Keratinocyte (primary cell): ENCODE measurements around the gene CLIP2. TPM values are rescaled to one million over a fixed set of nuclear protein-coding genes. Genes with fewer than 3 reads are reported as not detected.
"Not testable (repeated sequence)": the region's sequence is repeated elsewhere in the genome, so short reads cannot be mapped to it uniquely, and the experiment has no call there.

Experiments
- DNase-seq: peaks from one replicate; pipeline ENCODE4 v3.0.0-alpha.2; 2011; ENCODE audit warnings: low read depth, missing footprints, low spot score
- FAIRE-seq: peaks from 2 replicates; lab custom pipeline; 2011; peaks lifted over from hg19 to GRCh38; lab: Jason Lieb, UNC
- H2AFZ ChIP-seq: 2 replicates; pipeline ENCODE4 v1.6.0; 2012; ENCODE audit warnings: low read length, control low read depth, inconsistent platforms; ENCODE audit not compliant: control insufficient read depth
- H3K27ac ChIP-seq: 2 replicates; pipeline ENCODE4 v1.5.1; 2011; ENCODE audit warnings: low read length; ENCODE audit not compliant: control insufficient read depth, insufficient read depth
- H3K27me3 ChIP-seq: 3 replicates; pipeline ENCODE4 v1.6.0; 2011; ENCODE audit warnings: low read length; ENCODE audit not compliant: control insufficient read depth, insufficient read depth; ENCODE audit errors: extremely low read depth
- H3K36me3 ChIP-seq, 2 experiments: 2 replicates in 1 of 2; 3 replicates in 1 of 2; pipeline ENCODE4 v1.5.1; 2011; ENCODE audit warnings: low read length in 2 of 2, mild to moderate bottlenecking in 1 of 2; ENCODE audit not compliant: control insufficient read depth in 2 of 2, insufficient read depth in 2 of 2; ENCODE audit errors: extremely low read depth in 1 of 2
- H3K4me1 ChIP-seq: 3 replicates; pipeline ENCODE4 v1.5.1; 2011; ENCODE audit warnings: low read length; ENCODE audit not compliant: control insufficient read depth, insufficient read depth; ENCODE audit errors: extremely low read depth
- H3K4me2 ChIP-seq: 3 replicates; pipeline ENCODE4 v1.6.0; 2011; ENCODE audit warnings: low read depth, low read length; ENCODE audit not compliant: control insufficient read depth, insufficient read depth; ENCODE audit errors: extremely low read depth
- H3K4me3 ChIP-seq, 3 experiments: fragments of 200-600 bp in 1 of 3; sonication (generic) in 1 of 3; 2 replicates in 2 of 3; 3 replicates in 1 of 3; pipeline ENCODE4 v1.5.1; 2011 to 2016; ENCODE audit warnings: low read length in 3 of 3, mild to moderate bottlenecking in 3 of 3, control low read depth in 2 of 3, inconsistent platforms in 1 of 3, low read depth in 1 of 3, mixed read lengths in 1 of 3, mixed run types in 1 of 3, moderate library complexity in 1 of 3; ENCODE audit not compliant: control insufficient read depth in 2 of 3, insufficient read depth in 2 of 3; ENCODE audit errors: extremely low read depth in 1 of 3
- H3K79me2 ChIP-seq: 2 replicates; pipeline ENCODE4 v1.6.0; 2012; ENCODE audit warnings: low read length; ENCODE audit not compliant: control insufficient read depth, insufficient read depth
- H3K9ac ChIP-seq: 3 replicates; pipeline ENCODE4 v1.6.0; 2011; ENCODE audit warnings: low read length; ENCODE audit not compliant: control insufficient read depth, insufficient read depth; ENCODE audit errors: extremely low read depth
- H3K9me1 ChIP-seq: 3 replicates; pipeline ENCODE4 v1.6.0; 2011; ENCODE audit warnings: low read length; ENCODE audit not compliant: control insufficient read depth, insufficient read depth; ENCODE audit errors: extremely low read depth
- H3K9me3 ChIP-seq: 2 replicates; pipeline ENCODE4 v1.5.1; 2012; ENCODE audit warnings: low read depth, low read length; ENCODE audit not compliant: control insufficient read depth
- H4K20me1 ChIP-seq: 3 replicates; pipeline ENCODE4 v1.6.0; 2011; ENCODE audit warnings: low read length; ENCODE audit not compliant: control insufficient read depth, insufficient read depth; ENCODE audit errors: extremely low read depth
- EZH2 ChIP-seq: IDR thresholded peaks from one replicate; pipeline ENCODE4 v1.6.1; 2012; ENCODE audit warnings: inconsistent platforms, mild to moderate bottlenecking, low read length, moderate library complexity
- dilution Hi-C: fragments of 300-500 bp; cut with MboI; formaldehyde crosslinking; loops from one replicate; pipeline ENCODE4 v1.7.0; 2020; ENCODE audit warnings: low sequenced_read_pairs; ENCODE audit not compliant: extremely low pct_ligation_motif_present
- polyA plus RNA-seq, 5 experiments: library from polyadenylated mRNA; depleted of rRNA in 3 of 5; stranded (reverse) in 3 of 5; stranded (forward) in 1 of 5; unstranded in 1 of 5; fragments of >200 nt; gene quantifications; 1 replicate in 1 of 5; 2 replicates in 3 of 5; 3 replicates in 1 of 5; pipeline versions ENCODE4 v1.2.1 to v1.2.3, GENCODE V29; 2011 to 2012; ENCODE audit warnings: missing spikeins in 2 of 5, low read depth in 1 of 5, low replicate concordance in 1 of 5
- TF ChIP-seq, protein P1 (sequence below), 3 experiments: IDR thresholded peaks in 1 of 3; conservative IDR thresholded peaks in 1 of 3; optimal IDR thresholded peaks in 1 of 3; 2 replicates in 2 of 3; 3 replicates in 1 of 3; pipeline versions ENCODE3 to v1.5.1; 2011; ENCODE audit warnings: low read length in 3 of 3, mild to moderate bottlenecking in 3 of 3, moderate library complexity in 2 of 3, control low read depth in 1 of 3, inconsistent platforms in 1 of 3; ENCODE audit not compliant: insufficient read depth in 2 of 3; ENCODE audit errors: extremely low read depth in 1 of 3

The CLIP2 gene
- polyA plus RNA-seq, 1 donor (not counting 4 experiments of a cell fraction or from before 2014, with no cell fraction given) = 2.6 TPM

DNA sequence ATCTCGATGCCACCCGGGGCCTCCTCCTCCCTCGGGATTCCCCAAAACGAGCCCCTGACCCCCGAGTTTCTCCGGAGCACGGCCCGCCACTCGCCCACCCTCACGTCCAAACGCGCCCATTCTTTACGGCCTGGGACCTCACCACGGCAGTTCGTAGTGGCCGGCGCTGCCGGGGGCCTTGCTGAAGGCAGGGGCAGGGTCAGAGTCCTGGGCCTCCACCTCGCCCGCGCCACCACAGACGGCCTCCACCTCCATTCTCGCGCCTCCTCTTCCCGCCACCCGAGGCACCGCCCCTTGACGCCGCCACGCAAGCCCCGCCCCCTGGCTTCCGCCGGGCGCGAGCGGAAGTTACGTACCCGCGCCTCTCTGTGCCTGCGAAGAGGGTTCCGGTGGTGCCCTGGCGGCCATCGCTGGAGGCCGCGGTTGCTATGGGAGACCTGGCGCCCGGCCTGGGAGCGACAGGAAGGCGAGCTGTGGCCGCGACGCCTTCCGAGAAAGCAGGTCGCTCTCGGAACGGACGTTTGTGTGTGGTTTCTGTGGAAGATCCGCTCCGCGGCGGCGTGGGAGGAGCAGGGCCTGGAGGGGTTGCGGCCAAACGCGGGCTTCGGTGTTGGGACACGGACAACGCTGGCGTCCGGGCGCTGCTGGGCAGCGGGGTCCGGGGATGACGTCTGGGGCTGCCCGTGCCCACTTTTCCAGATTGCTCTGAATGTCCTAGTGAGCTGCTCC lies 34.9 kb upstream of the CLIP2 start, which contains the start of gene RFC2:
Gene RFC2 (minus strand): TSS at position 271 of the 729 bp plus-strand sequence. CDS start 16 bp downstream, at position 255.
- dilution Hi-C loops = no loop called here
- Histone ChIP-seq H3K9ac (peak within 1 kb of the TSS; percentile 85), H3K27ac (peak within 1 kb of the TSS; percentile 74), H3K9me3 (no peaks in the 10 kb centered on the region), H3K4me3 (peak within 1 kb of the TSS; percentile 68 to 98 (median 89)), H4K20me1 (no peaks in the 10 kb centered on the region), H3K4me2 (peak within 1 kb of the TSS; percentile 91), H3K36me3 (peaks cover 5 to 7% of the 10 kb centered on the region in 2 experiments), H3K79me2 (peaks cover 15% of the 10 kb centered on the region), H3K27me3 (no peaks in the 10 kb centered on the region), H3K9me1 (no peaks in the 10 kb centered on the region), H3K4me1 (peaks cover 8% of the 10 kb centered on the region), H2AFZ (peak within 1 kb of the TSS; percentile 85)
- FAIRE-seq = no peak
- TF ChIP-seq EZH2 = no peak
- TF ChIP-seq, protein P1, sequence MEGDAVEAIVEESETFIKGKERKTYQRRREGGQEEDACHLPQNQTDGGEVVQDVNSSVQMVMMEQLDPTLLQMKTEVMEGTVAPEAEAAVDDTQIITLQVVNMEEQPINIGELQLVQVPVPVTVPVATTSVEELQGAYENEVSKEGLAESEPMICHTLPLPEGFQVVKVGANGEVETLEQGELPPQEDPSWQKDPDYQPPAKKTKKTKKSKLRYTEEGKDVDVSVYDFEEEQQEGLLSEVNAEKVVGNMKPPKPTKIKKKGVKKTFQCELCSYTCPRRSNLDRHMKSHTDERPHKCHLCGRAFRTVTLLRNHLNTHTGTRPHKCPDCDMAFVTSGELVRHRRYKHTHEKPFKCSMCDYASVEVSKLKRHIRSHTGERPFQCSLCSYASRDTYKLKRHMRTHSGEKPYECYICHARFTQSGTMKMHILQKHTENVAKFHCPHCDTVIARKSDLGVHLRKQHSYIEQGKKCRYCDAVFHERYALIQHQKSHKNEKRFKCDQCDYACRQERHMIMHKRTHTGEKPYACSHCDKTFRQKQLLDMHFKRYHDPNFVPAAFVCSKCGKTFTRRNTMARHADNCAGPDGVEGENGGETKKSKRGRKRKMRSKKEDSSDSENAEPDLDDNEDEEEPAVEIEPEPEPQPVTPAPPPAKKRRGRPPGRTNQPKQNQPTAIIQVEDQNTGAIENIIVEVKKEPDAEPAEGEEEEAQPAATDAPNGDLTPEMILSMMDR (optimal IDR thresholded peaks at IDR 0.05 in 1 of 3, IDR thresholded peaks at IDR 0.05 in 1 of 3, conservative IDR thresholded peaks at IDR 0.05 in 1 of 3; ENCODE audit: extremely low read depth in 1 of 3, insufficient read depth in 2 of 3, low read length in 3 of 3) = peak in 1 of 3 experiments; percentile 10
- DNase-seq = peak; percentile 62

- TF ChIP-seq, protein P1 (optimal IDR thresholded peaks at IDR 0.05 in 1 of 3, IDR thresholded peaks at IDR 0.05 in 1 of 3, conservative IDR thresholded peaks at IDR 0.05 in 1 of 3; ENCODE audit: extremely low read depth in 1 of 3, insufficient read depth in 2 of 3, low read length in 3 of 3) = no peak
- no peak for TF ChIP-seq EZH2
- H2AFZ ChIP-seq = peak overlapping the region; percentile 85
- FAIRE-seq = no peak
These were observed 34.3 kb upstream of the CLIP2 start for GRCh38 chr7:74254858-74255379.

DNA sequence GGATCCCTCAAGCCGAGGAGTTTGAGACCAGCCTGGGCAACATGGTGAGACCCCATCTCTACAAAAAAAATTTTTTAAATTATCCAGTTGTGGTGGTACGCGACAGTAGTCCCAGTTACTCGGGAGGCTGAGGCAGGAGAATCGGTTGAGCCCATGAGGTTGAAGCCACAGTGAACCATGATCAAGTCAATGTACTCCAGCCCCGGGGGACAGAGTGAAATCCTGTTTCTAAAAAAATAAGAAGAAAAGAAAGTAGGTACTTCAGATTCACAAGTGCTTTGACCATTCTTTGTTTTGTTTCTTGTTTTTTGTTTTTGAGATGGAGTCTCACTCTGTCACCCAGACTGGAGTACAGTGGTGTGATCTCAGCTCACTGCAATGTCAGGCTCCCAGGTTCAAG lies 33.7 kb upstream of the CLIP2 start:
- H3K4me1 ChIP-seq, H4K20me1 ChIP-seq, FAIRE-seq, H3K36me3 ChIP-seq, H3K27me3 ChIP-seq, DNase-seq, dilution Hi-C loops, H3K9me1 ChIP-seq, H3K27ac ChIP-seq, H3K9me3 ChIP-seq, H2AFZ ChIP-seq: not testable (repeated sequence)
- H3K4me2 ChIP-seq = peak overlapping the region; percentile 72
- H3K9ac ChIP-seq = peak overlapping the region; percentile 85
- H3K79me2 ChIP-seq = peaks cover 15% of the 10 kb centered on the region
- peak overlapping the region in 2 of 3 experiments; percentile 68 to 89 for H3K4me3 ChIP-seq

More at GRCh38 chr7:74254858-74255379, 34.3 kb upstream of the CLIP2 start:
- H3K4me1 ChIP-seq = peaks cover 8% of the 10 kb centered on the region
- peak overlapping the region; percentile 68 to 98 (median 89) for H3K4me3 ChIP-seq
- H3K27ac ChIP-seq = peak overlapping the region; percentile 74
- H3K9ac ChIP-seq = peak overlapping the region; percentile 85
- no peaks in the 10 kb centered on the region for H4K20me1 ChIP-seq
- peaks cover 4 to 7% of the 10 kb centered on the region in 2 experiments for H3K36me3 ChIP-seq
- peaks cover 15% of the 10 kb centered on the region for H3K79me2 ChIP-seq
- no peaks in the 10 kb centered on the region for H3K9me3 ChIP-seq
- H3K27me3 ChIP-seq = no peaks in the 10 kb centered on the region
- H3K9me1 ChIP-seq = no peaks in the 10 kb centered on the region
- no peak for DNase-seq
- dilution Hi-C loops = no loop called here
- peak overlapping the region; percentile 72 for H3K4me2 ChIP-seq
